RWPE1 (cell line): ENCODE measurements around the gene FBXO31.

ENCODE experiments used
- CTCF ChIA-PET: fragments of 350-600 bp; sonication (Branson Sonifier 250); formaldehyde crosslinking; extraction: SDS; loops from one replicate; lab custom pipeline; 2021; lab: Yijun Ruan, JAX
- POLR2A ChIA-PET: fragments of 400-600 bp; formaldehyde crosslinking; extraction: SDS; loops from one replicate; lab custom pipeline; 2020; ENCODE audit warnings: antibody characterized with exemption; ENCODE audit not compliant: low non-redundant PET; lab: Yijun Ruan, JAX
- DNase-seq: peaks from one replicate; pipeline ENCODE4 v3.0.0; 2012; ENCODE audit warnings: low spot score
- H3K27ac ChIP-seq: fragments of 450-650 bp; 2 replicates; pipeline ENCODE4 v1.5.1; 2017
- CTCF ChIP-seq: fragments of 450-650 bp; conservative IDR thresholded peaks from 2 replicates; pipeline ENCODE4 v1.5.1; 2017; ENCODE audit warnings: low read depth, mild to moderate bottlenecking

The FBXO31 gene

DNA sequence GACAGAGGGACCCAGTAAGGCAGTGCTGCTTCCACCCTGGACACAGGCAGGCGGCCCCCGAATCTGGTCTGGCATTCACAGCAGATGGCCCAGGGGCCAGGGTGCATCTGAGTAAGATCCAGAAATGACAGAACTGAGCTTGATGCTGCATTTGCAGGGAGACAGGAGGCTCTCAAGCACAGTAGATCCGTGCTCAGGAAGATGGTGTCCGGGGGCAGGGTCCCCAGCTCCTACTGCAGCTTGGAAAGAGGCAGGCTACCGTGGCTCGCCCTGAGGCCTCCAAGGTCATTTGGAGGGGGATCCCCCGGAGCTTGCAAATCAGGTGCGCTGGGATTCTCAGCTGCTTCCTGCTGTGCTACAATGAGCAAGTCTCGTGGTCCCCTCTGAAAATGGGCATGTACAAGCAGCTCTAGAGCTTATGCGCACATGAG is 68.6 kb downstream of the FBXO31 start:
- no peak overlapping the region for H3K27ac ChIP-seq
- no peak for TF ChIP-seq CTCF
- no peak for DNase-seq
- CTCF ChIA-PET, result interaction anchor here (0.6 to 0.8 kb wide), 2 partner anchors 11 to 194 kb away, joined by 3 read pairs; no protein-coding TSS in a partner anchor
- POLR2A ChIA-PET, result no interaction called here

GRCh38 chr16:87312008-87312407 is 71.6 kb downstream of the FBXO31 start:
- TF ChIP-seq CTCF, result no peak
- CTCF ChIA-PET, result no interaction called here
- no peak for DNase-seq
- H3K27ac ChIP-seq, result no peak overlapping the region
- POLR2A ChIA-PET, result no interaction called here

DNA sequence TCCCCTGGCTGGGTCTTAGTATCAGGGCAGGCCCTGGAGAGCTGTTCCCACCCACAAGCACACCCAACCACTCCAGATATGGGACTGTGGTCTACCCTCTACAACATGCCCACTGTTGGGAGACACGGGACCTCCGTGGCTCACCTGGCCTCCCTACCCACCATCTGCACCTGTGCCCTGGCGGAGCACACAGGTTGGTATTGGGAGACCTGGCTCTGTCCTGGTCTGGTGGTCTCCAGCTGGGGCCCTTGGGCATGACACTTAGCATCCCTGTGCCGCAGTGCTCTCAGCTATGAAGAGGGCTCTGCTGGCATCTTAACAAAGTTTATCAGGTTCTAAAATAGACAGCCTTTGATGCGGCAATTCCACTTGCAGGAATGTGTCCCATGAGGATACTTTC is 72.2 kb downstream of the FBXO31 start:
- ChIA-PET CTCF (no interaction called here), POLR2A (no interaction called here)
- DNase-seq, result no peak
- no peak overlapping the region for H3K27ac ChIP-seq
- TF ChIP-seq CTCF, result no peak

DNA sequence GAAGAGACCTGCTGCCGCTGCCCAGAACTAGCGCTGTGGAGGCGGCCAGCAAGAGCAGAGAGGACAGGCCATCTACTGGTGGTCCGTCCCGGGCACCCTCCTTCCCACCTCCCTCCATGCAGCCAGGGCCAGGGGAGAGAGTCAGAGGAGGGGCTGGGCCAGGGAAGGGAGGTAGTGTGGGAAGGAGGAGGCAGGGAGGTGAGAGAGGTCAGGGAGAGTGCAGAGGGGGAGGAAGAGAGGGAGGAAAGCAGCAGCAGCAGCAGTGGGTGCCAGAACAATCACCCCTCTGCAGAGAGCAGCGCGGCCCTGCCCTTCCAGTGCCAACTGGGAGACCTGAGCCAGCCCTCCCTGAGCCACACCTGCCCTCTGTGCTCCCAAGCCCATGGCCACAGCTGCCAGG is 73.0 kb downstream of the FBXO31 start:
- POLR2A ChIA-PET, result no interaction called here
- no peak overlapping the region for H3K27ac ChIP-seq
- no peak for TF ChIP-seq CTCF
- CTCF ChIA-PET, result no interaction called here
- no peak for DNase-seq

GRCh38 chr16:87309620-87310525 is 73.7 kb downstream of the FBXO31 start:
- H3K27ac ChIP-seq, result no peak overlapping the region
- no peak for DNase-seq
- no peak for TF ChIP-seq CTCF
- ChIA-PET POLR2A (no interaction called here), CTCF (interaction anchor here (0.7 kb wide), 1 partner anchor 12 kb away, joined by 4 read pairs; no protein-coding TSS in a partner anchor)

- POLR2A ChIA-PET, result interaction anchor here (0.6 kb wide), 1 partner anchor 9 kb away, joined by 3 read pairs; no protein-coding TSS in a partner anchor
- no peak for DNase-seq
- no peak overlapping the region for H3K27ac ChIP-seq
- TF ChIP-seq CTCF, result no peak
- CTCF ChIA-PET, result interaction anchor here (0.7 kb wide), 1 partner anchor 11 kb away, joined by 4 read pairs; no protein-coding TSS in a partner anchor
These were observed 74.8 kb downstream of the FBXO31 start for GRCh38 chr16:87308826-87309225.
